GM18498 (cell line): ENCODE data around the gene TNNC1.

ENCODE experiments used
- ATAC-seq: cut with Tn5 transposase; IDR thresholded peaks from one replicate; pipeline ENCODE4 v1.9.1; 2021; ENCODE audit warnings: mild to moderate bottlenecking, moderate library complexity; ENCODE audit not compliant: unreplicated experiment

The TNNC1 gene

DNA sequence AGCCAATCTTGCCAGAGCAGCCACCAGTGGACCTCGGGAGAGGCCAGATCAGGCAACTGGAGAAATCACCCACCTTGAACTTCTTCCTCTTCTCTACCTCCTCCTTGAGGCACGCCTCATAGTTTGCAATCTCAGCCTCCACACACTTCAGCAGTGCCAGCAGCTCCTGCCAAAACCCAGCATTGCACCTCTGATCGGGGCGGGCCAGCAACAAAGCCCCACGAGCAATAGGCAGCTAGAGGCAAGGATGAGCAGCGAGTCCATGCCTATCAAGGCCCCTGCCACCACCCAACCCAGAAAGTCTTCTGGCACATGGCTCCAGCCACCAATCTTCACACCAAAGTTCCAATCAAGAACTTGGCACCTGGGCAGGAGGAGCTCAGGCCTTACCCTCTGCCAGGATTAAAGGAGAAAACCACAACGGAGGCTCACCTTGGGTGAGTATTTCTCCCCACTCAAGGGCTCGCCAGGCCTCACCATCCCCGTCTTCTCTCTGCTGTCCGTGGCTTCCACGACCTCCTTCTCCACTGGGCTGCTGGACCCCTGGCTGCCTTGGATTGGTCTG is 51.1 kb downstream of the TNNC1 start:
- ATAC-seq = no peak

DNA sequence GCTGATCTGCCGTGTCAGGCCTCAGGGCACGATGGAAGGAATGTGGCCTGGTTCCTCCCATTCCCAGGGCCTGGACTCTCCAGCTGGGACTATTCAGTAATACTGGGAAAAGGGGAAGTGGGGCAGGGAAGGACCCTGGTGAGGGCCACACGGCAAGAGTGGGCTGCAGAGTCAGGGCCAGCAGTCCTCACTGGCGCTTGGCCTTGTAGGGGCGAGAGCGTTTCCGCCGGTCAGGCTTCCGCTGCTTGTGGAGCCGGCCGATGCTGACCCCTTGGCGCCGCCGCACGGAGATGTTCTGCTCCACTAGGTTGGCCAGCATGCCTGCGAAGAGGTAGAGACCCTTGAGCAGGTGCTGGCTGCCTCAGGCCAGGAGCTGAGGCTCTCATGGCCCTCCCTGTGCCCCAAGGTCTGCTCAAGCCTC is 51.7 kb downstream of the TNNC1 start:
- ATAC-seq = no peak

DNA sequence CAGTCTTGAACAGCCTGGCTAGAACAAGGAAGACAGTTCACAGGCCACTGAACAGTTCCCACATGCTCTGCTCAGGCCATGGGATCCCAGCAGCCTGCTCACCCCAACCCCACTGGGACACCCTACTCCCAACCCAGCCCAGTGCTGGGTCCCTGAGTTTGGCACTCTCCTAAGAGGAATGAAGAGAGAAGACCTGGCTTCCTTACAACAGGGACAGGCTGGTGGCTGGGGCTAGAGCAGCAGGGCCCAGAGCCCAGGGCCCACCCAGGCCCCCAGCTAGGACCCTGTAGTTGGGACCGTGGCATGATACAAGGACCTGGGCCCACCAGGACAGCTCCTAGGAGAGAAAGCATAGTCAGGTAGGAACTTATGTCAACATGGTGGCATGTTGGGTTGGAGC is 52.3 kb downstream of the TNNC1 start:
- ATAC-seq = no peak
